T1000 (cell line): Measurements from ENCODE around the gene ALK.
"Not testable (repeated sequence)": the region's sequence is repeated elsewhere in the genome, so short reads cannot be mapped to it uniquely, and the experiment has no call there.

Experiments
- DNase-seq: peaks from one replicate; lab custom pipeline; 2025; ENCODE audit warnings: mixed read lengths; lab: John Stamatoyannopoulos, UW

The ALK gene

GRCh38 chr2:29247336-29247914, 674.0 kb downstream of the ALK start:
- no peak for DNase-seq

- DNase-seq, result no peak
Observed at GRCh38 chr2:29246383-29247300, 674.7 kb downstream of the ALK start.

- no peak for DNase-seq
Observed at GRCh38 chr2:29245742-29246382, 675.5 kb downstream of the ALK start.

- not testable (repeated sequence) for DNase-seq
Observed at GRCh38 chr2:29245035-29245741, 676.2 kb downstream of the ALK start.

- no peak for DNase-seq
Observed at GRCh38 chr2:29242621-29243375, 678.6 kb downstream of the ALK start.

- no peak for DNase-seq
Observed at GRCh38 chr2:29241955-29242565, 679.3 kb downstream of the ALK start.

GRCh38 chr2:29241341-29241740, 680.0 kb downstream of the ALK start:
- no peak for DNase-seq

- no peak for DNase-seq
Observed at GRCh38 chr2:29240601-29241000, 680.8 kb downstream of the ALK start.

GRCh38 chr2:29239209-29239960, 682.0 kb downstream of the ALK start:
- no peak for DNase-seq

GRCh38 chr2:29238497-29238896, 682.9 kb downstream of the ALK start:
- DNase-seq, result no peak

GRCh38 chr2:29236074-29236473, 685.3 kb downstream of the ALK start:
- no peak for DNase-seq

- no peak for DNase-seq
Observed at GRCh38 chr2:29235411-29235810, 686.0 kb downstream of the ALK start.

- no peak for DNase-seq
Observed at GRCh38 chr2:29233428-29233827, 688.0 kb downstream of the ALK start.

- DNase-seq, result no peak
Observed at GRCh38 chr2:29232041-29232440, 689.3 kb downstream of the ALK start.

- DNase-seq, result no peak
Observed at GRCh38 chr2:29229640-29230039, 691.7 kb downstream of the ALK start.

- no peak for DNase-seq
Observed at GRCh38 chr2:29228947-29229346, 692.4 kb downstream of the ALK start.

GRCh38 chr2:29227935-29228675, 693.3 kb downstream of the ALK start:
- DNase-seq, result no peak

GRCh38 chr2:29226808-29227207, 694.6 kb downstream of the ALK start:
- DNase-seq, result no peak

- no peak for DNase-seq
Observed at GRCh38 chr2:29226375-29226774, 695.0 kb downstream of the ALK start.

- no peak for DNase-seq
Observed at GRCh38 chr2:29225814-29226213, 695.6 kb downstream of the ALK start.
